Fibroblast of pulmonary artery (primary cell): Measurements from ENCODE around the gene KLHDC8A.
"Not testable (repeated sequence)": the region's sequence is repeated elsewhere in the genome, so short reads cannot be mapped to it uniquely, and the experiment has no call there.

Experiments
- DNase-seq: peaks from one replicate; pipeline ENCODE4 v3.0.0-alpha.2; 2010; ENCODE audit warnings: low read depth
- H3K4me3 ChIP-seq: replicated peaks from 2 replicates; pipeline ENCODE4 v1.5.1; 2011; ENCODE audit warnings: low read depth, mild to moderate bottlenecking, control low read depth, low read length, moderate library complexity
- TF ChIP-seq, protein P1 (sequence below): IDR thresholded peaks from 2 replicates; pipeline ENCODE4 v1.5.1; 2011; ENCODE audit warnings: mild to moderate bottlenecking, control low read depth, low read length, inconsistent platforms; ENCODE audit errors: missing control alignments

KLHDC8A gene, protein sequence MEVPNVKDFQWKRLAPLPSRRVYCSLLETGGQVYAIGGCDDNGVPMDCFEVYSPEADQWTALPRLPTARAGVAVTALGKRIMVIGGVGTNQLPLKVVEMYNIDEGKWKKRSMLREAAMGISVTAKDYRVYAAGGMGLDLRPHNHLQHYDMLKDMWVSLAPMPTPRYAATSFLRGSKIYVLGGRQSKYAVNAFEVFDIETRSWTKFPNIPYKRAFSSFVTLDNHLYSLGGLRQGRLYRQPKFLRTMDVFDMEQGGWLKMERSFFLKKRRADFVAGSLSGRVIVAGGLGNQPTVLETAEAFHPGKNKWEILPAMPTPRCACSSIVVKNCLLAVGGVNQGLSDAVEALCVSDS

DNA sequence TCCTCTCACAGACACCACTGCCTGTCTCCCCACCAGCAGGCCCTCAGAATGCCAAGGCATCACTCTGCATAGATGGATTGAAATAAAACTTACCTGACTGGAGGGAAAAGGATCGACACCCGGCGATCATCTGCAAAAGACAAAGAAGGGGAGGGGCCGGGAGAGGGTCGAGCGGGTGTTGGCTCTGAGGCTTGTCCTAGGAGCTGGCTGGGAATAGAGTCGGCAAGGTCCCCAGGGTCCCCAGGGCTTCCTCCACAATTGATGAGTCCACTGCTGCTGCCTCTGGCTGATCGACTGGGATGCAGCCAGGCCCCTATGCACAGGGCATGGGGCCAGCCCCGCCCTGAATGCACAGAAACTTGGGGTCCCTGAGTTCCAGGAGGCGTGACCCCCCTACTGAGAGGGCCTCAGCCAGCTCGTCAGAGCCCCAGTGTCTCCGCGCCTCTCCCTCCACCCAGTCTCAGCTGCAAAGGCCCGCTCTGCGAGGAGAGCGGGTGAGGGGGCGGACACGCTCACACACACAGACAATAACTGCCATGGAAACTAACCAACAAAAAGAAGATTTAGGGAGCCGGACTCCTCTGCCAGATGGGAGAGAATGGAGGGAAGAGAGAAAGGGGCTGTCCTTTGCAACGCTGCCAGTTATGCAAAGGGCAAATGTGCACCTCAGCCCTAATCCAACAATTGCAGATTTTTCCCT is at the start of gene KLHDC8A:
TSS of gene KLHDC8A (minus strand) at position 483 of the 700 bp plus-strand sequence. CDS start 13,318 bp downstream, outside the sequence.
- TF ChIP-seq, protein P1, sequence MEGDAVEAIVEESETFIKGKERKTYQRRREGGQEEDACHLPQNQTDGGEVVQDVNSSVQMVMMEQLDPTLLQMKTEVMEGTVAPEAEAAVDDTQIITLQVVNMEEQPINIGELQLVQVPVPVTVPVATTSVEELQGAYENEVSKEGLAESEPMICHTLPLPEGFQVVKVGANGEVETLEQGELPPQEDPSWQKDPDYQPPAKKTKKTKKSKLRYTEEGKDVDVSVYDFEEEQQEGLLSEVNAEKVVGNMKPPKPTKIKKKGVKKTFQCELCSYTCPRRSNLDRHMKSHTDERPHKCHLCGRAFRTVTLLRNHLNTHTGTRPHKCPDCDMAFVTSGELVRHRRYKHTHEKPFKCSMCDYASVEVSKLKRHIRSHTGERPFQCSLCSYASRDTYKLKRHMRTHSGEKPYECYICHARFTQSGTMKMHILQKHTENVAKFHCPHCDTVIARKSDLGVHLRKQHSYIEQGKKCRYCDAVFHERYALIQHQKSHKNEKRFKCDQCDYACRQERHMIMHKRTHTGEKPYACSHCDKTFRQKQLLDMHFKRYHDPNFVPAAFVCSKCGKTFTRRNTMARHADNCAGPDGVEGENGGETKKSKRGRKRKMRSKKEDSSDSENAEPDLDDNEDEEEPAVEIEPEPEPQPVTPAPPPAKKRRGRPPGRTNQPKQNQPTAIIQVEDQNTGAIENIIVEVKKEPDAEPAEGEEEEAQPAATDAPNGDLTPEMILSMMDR, result no peak
- peak; percentile 43 for DNase-seq
- H3K4me3 ChIP-seq, result no peak within 1 kb of the TSS

DNA sequence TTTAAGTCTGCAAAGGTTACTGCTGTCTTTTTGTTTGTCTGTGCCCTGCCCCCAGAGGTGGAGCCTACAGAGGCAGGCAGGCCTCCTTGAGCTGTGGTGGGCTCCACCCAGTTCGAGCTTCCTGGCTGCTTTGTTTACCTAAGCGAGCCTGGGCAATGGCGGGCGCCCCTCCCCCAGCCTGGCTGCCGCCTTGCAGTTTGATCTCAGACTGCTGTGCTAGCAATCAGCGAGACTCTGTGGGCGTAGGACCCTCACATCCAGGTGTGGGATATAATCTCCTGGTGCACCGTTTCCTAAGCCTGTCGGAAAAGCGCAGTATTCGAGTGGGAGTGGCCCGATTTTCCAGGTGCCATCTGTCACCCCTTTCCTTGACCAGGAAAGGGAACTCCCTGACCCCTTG is 49.5 kb upstream of the KLHDC8A start:
- DNase-seq, H3K4me3 ChIP-seq: not testable (repeated sequence)

DNA sequence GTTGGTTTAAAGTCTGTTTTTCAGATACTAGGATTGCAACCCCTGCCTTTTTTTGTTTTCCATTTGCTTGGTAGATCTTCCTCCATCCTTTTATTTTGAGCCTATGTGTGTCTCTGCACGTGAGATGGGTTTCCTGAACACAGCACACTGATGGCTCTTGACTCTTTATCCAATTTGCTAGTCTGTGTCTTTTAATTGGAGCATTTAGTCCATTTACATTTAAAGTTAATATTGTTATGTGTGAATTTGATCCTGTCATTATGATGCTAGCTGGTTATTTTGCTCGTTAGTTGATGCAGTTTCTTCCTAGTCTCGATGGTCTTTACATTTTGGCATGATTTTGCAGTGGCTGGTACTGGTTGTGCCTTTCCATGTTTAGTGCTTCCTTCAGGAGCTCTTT is 47.8 kb upstream of the KLHDC8A start:
- DNase-seq, result not testable (repeated sequence)

DNA sequence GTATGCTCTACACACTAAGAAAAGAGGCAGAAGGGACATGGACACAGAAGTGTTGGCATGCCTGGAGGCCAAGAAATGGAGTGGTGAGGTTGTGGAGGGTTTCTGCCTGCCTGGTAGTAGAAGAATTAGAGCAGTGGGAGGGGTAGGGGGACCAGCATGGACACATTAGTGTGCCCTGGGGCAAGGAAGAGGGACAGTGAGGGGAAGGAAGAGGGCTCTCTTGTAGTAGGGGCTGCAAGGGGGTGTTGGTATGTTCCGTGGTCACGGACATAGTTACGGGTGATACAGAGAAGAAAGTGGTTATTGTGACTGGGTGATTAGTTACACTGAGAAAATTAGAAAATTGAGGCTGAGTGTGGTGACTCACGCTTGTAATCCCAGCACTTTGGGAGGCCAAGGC is 41.9 kb upstream of the KLHDC8A start:
- H3K4me3 ChIP-seq, result no peak overlapping the region
- TF ChIP-seq, protein P1, result no peak
- DNase-seq, result no peak

More for the DNA sequence above, 47.8 kb upstream of the KLHDC8A start:
- not testable (repeated sequence) for H3K4me3 ChIP-seq

DNA sequence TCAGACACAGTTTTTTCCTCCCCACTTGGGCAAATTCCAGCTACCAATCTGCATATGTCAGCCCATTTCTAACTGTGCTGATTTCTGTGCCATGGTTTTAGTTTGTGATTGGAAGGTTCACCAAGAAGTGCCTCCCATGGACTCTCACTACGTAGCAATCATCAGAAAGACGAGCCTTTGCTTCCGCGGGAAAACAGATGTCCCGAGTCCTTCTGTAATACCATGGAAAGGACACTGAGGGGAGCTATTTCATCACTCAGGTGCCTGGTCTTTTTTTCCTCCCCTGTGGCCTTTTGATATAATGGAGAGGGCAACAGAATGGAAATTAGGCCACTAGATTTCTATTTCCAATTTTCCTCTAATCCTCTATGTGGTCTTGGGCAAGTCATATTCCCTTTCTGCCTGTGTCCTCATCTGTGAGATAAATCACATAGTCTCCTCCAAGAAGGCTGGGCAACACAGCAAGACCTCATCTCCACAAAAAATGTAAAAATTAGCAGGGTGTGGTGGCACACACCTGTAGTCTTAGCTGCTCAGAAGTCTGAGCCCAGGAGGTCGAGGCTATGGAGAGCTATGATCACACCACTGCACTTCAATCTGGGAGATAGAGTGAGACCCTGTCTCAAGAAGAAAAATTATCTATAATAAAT is 40.4 kb upstream of the KLHDC8A start:
- TF ChIP-seq, protein P1, result peak; percentile 85
- no peak overlapping the region for H3K4me3 ChIP-seq
- peak; percentile 72 for DNase-seq

DNA sequence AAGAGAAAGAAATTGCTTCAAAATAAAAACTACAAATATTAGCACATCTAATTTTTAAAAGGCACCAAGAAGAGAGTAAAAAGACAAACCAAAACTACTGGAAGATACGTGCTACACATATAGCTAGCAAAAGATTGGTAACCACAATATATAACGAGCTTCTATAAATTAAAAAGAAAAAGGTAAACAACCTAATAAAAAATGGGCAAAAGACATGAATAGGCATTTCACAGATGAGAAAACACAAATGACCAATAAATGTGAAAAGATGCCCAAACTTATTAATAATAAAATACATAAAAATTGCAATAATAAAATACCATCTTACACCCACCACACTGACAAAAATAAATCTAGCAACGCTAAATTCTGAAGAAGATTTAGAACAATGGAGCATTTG is 38.9 kb upstream of the KLHDC8A start:
- DNase-seq, result no peak
- TF ChIP-seq, protein P1, result no peak
- H3K4me3 ChIP-seq, result no peak overlapping the region

DNA sequence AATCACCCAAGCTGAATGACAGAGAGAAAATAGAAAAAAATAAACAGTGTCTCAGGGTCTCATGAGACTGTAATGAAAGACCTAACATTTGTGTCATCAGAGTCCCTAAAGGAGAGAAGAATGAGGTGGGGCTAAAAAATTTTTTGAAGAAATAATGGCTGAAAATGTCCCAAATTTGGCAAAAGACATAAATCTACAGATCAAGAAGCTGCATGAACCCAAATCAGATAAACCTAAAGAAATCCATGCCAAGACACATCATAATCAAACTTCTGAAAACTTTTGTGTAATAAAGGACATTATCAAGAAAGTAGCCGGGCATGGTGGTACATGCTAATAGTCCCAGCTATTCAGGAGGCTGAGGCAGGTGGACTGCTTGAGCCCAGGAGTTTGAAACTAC is 35.9 kb upstream of the KLHDC8A start:
- TF ChIP-seq, protein P1, result no peak
- DNase-seq, result no peak
- no peak overlapping the region for H3K4me3 ChIP-seq
